Neural progenitor cell (in vitro differentiated cells): ENCODE measurements around the gene TRHDE.

Experiments
- EZH2 ChIP-seq: fragments of 200-600 bp; sonication (generic); IDR thresholded peaks from 2 replicates; pipeline ENCODE4 v1.6.1; 2017; ENCODE audit warnings: antibody characterized with exemption, mild to moderate bottlenecking, moderate library complexity
- EZH2phosphoT487 ChIP-seq: fragments of 200-600 bp; sonication (generic); IDR thresholded peaks from 2 replicates; pipeline ENCODE4 v1.6.1; 2017; ENCODE audit warnings: antibody characterized with exemption
- TF ChIP-seq, protein P1 (sequence below): fragments of 200-600 bp; sonication (generic); IDR thresholded peaks from 2 replicates; pipeline ENCODE4 v1.5.1; 2017; ENCODE audit warnings: antibody characterized with exemption, mild to moderate bottlenecking

DNA sequence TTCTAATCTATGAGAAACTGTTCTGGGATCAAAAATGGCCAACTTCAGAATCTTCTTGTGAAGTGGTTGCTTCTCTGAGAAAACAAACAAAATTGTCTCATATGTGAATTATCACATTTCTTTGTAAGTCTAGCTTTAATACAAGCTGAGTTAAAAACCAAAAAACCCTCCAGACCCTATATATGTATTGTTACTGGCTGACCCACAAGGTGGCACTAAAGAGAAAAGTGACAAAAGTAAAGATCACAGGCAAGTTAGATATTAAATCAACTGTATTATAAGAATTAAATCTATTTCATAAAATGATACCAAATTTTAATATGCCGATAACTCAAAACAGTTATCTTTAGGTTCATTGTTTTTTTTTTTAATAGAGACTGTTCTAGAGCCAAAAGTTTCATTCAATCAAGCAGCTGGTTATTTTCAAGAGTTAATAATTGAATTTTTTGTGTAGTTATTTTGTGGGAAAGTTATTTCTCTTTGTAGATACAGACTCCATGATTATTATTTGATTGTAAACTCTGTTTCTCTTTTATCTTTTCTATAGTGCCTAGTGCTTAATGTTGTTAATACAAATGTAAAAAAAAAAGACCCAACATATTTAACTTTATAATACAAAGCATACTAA is 7.5 kb upstream of the TRHDE start:
- TF ChIP-seq, protein P1, sequence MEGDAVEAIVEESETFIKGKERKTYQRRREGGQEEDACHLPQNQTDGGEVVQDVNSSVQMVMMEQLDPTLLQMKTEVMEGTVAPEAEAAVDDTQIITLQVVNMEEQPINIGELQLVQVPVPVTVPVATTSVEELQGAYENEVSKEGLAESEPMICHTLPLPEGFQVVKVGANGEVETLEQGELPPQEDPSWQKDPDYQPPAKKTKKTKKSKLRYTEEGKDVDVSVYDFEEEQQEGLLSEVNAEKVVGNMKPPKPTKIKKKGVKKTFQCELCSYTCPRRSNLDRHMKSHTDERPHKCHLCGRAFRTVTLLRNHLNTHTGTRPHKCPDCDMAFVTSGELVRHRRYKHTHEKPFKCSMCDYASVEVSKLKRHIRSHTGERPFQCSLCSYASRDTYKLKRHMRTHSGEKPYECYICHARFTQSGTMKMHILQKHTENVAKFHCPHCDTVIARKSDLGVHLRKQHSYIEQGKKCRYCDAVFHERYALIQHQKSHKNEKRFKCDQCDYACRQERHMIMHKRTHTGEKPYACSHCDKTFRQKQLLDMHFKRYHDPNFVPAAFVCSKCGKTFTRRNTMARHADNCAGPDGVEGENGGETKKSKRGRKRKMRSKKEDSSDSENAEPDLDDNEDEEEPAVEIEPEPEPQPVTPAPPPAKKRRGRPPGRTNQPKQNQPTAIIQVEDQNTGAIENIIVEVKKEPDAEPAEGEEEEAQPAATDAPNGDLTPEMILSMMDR, result peak; percentile 65
- TF ChIP-seq EZH2, result no peak
- no peak for TF ChIP-seq EZH2phosphoT487
